ENCODE measurements around the gene WDR45B. TPM values are rescaled to one million over a fixed set of nuclear protein-coding genes. Genes with fewer than 3 reads are reported as not detected.

Gene WDR45B
- total RNA-seq, 1 experiment from 2014 or later, result 84.9 TPM

GRCh38 chr17:82683534-82683933 is 35.3 kb upstream of the WDR45B start:
- Histone ChIP-seq H3K9me2 (ENCODE audit: insufficient read depth) (no peaks in the 10 kb centered on the region), H3K27me3 (ENCODE audit: insufficient read depth, low read depth) (no peaks in the 10 kb centered on the region), H3K79me2 (ENCODE audit: low read depth) (no peaks in the 10 kb centered on the region), H3K9me3 (ENCODE audit: insufficient read depth, low read depth) (no peaks in the 10 kb centered on the region), H3F3A (ENCODE audit: insufficient read depth, low read depth) (no peaks in the 10 kb centered on the region), H3K27ac (no peak overlapping the region), H2AFZ (no peak overlapping the region), H3K4me2 (no peak overlapping the region), H4K20me1 (ENCODE audit: insufficient read depth) (no peaks in the 10 kb centered on the region), H3K36me3 (ENCODE audit: low read depth) (no peaks in the 10 kb centered on the region), H3K4me3 (no peak overlapping the region), H3K4me1 (replicated peaks; ENCODE audit: insufficient read depth) (no peaks in the 10 kb centered on the region)
- TF ChIP-seq CTCF (conservative IDR thresholded peaks at IDR 0.05), result no peak
- no peak for TF ChIP-seq EZH2 (IDR thresholded peaks at IDR 0.05; ENCODE audit: low read depth)
- ChIA-PET POLR2A (ENCODE audit: unreplicated experiment) (no interaction called here), CTCF (no interaction called here)
- intact Hi-C loops (cut with micrococcal nuclease; ENCODE audit: unreplicated experiment), result no loop called here
- no peak for DNase-seq
- BruUV-seq (replicated peaks), result no TSS peak

GRCh38 chr17:82681547-82681946 is 33.3 kb upstream of the WDR45B start:
- ChIA-PET POLR2A (ENCODE audit: unreplicated experiment) (no interaction called here), CTCF (no interaction called here)
- H3K4me3 ChIP-seq, result no peak overlapping the region

GRCh38 chr17:82679586-82680465 is 31.6 kb upstream of the WDR45B start:
- Histone ChIP-seq H3K79me2 (ENCODE audit: low read depth) (no peaks in the 10 kb centered on the region), H3K9me3 (ENCODE audit: insufficient read depth, low read depth) (no peaks in the 10 kb centered on the region), H3K27ac (no peak overlapping the region), H3K9me2 (ENCODE audit: insufficient read depth) (no peaks in the 10 kb centered on the region), H3F3A (ENCODE audit: insufficient read depth, low read depth) (no peaks in the 10 kb centered on the region), H2AFZ (no peak overlapping the region), H3K4me2 (no peak overlapping the region), H3K4me3 (no peak overlapping the region), H3K36me3 (ENCODE audit: low read depth) (no peaks in the 10 kb centered on the region), H3K4me1 (replicated peaks; ENCODE audit: insufficient read depth) (no peaks in the 10 kb centered on the region), H3K27me3 (ENCODE audit: insufficient read depth, low read depth) (no peaks in the 10 kb centered on the region), H4K20me1 (ENCODE audit: insufficient read depth) (no peaks in the 10 kb centered on the region)
- DNase-seq, result no peak
- TF ChIP-seq CTCF (conservative IDR thresholded peaks at IDR 0.05), result no peak
- TF ChIP-seq EZH2 (IDR thresholded peaks at IDR 0.05; ENCODE audit: low read depth), result no peak
- ChIA-PET POLR2A (ENCODE audit: unreplicated experiment) (no interaction called here), CTCF (no interaction called here)
- BruUV-seq (replicated peaks), result no TSS peak
- intact Hi-C loops (cut with micrococcal nuclease; ENCODE audit: unreplicated experiment), result no loop called here

More at GRCh38 chr17:82681547-82681946, 33.3 kb upstream of the WDR45B start:
- Histone ChIP-seq H3K9me3 (ENCODE audit: insufficient read depth, low read depth) (no peaks in the 10 kb centered on the region), H3K36me3 (ENCODE audit: low read depth) (no peaks in the 10 kb centered on the region), H3K4me1 (replicated peaks; ENCODE audit: insufficient read depth) (no peaks in the 10 kb centered on the region), H3K27ac (no peak overlapping the region), H3K4me2 (no peak overlapping the region), H3K9me2 (ENCODE audit: insufficient read depth) (no peaks in the 10 kb centered on the region), H3F3A (ENCODE audit: insufficient read depth, low read depth) (no peaks in the 10 kb centered on the region), H3K79me2 (ENCODE audit: low read depth) (no peaks in the 10 kb centered on the region), H3K27me3 (ENCODE audit: insufficient read depth, low read depth) (no peaks in the 10 kb centered on the region), H2AFZ (no peak overlapping the region), H4K20me1 (ENCODE audit: insufficient read depth) (no peaks in the 10 kb centered on the region)
- TF ChIP-seq EZH2 (IDR thresholded peaks at IDR 0.05; ENCODE audit: low read depth), result no peak
- TF ChIP-seq CTCF (conservative IDR thresholded peaks at IDR 0.05), result no peak
- no TSS peak for BruUV-seq (replicated peaks)
- DNase-seq, result no peak
- intact Hi-C loops (cut with micrococcal nuclease; ENCODE audit: unreplicated experiment), result no loop called here

Data from PC-9 (cell line).